GM12891 (cell line): Measurements from ENCODE around the gene LGI2.

Experiments
- DNase-seq: peaks from one replicate; pipeline ENCODE4 v3.0.0; 2011; ENCODE audit warnings: low spot score; ENCODE audit not compliant: insufficient read length
- FAIRE-seq: peaks from 2 replicates; lab custom pipeline; 2011; peaks lifted over from hg19 to GRCh38; lab: Jason Lieb, UNC
- PAX5 ChIP-seq: IDR thresholded peaks from 2 replicates; pipeline ENCODE4 v1.6.1; 2011; ENCODE audit warnings: low read length, moderate library complexity, mild to moderate bottlenecking; ENCODE audit not compliant: insufficient read depth, severe bottlenecking
- POLR2A ChIP-seq: IDR thresholded peaks from 2 replicates; pipeline ENCODE4 v1.6.1; 2011; ENCODE audit warnings: low read depth, low read length, control low read depth
- POLR2AphosphoS5 ChIP-seq: IDR thresholded peaks from 2 replicates; pipeline ENCODE4 v1.6.1; 2011; ENCODE audit warnings: low read depth, low read length, control low read depth
- POU2F2 ChIP-seq: IDR thresholded peaks from 2 replicates; pipeline ENCODE4 v1.6.1; 2011; ENCODE audit warnings: low read depth, mild to moderate bottlenecking, control low read depth, low read length, moderate library complexity
- SPI1 ChIP-seq: IDR thresholded peaks from 2 replicates; pipeline ENCODE4 v1.6.1; 2011; ENCODE audit warnings: low read depth, low read length, control low read depth
- TAF1 ChIP-seq: IDR thresholded peaks from 2 replicates; pipeline ENCODE4 v1.6.1; 2011; ENCODE audit warnings: low read depth, low read length, control low read depth

The LGI2 gene

GRCh38 chr4:25043548-25043947 lies 12.8 kb upstream of the LGI2 start:
- FAIRE-seq (no peak), DNase-seq (no peak)
- TF ChIP-seq POLR2AphosphoS5, result no peak
- no peak for TF ChIP-seq SPI1
- TF ChIP-seq TAF1, result no peak
- no peak for TF ChIP-seq PAX5
- TF ChIP-seq POU2F2, result no peak
- no peak for TF ChIP-seq POLR2A

- no peak for DNase-seq
- TF ChIP-seq PAX5 (no peak), SPI1 (no peak), TAF1 (no peak), POLR2AphosphoS5 (no peak), POLR2A (no peak), POU2F2 (no peak)
- no peak for FAIRE-seq
Observed at GRCh38 chr4:25033526-25033925, 2.8 kb upstream of the LGI2 start.

GRCh38 chr4:25032126-25032525 lies 1.4 kb upstream of the LGI2 start:
- DNase-seq (no peak), FAIRE-seq (no peak)
- TF ChIP-seq SPI1 (no peak), POU2F2 (no peak), POLR2AphosphoS5 (no peak), POLR2A (no peak), PAX5 (no peak), TAF1 (no peak)

- FAIRE-seq (no peak), DNase-seq (no peak)
- no peak for TF ChIP-seq TAF1
- TF ChIP-seq POU2F2, result no peak
- TF ChIP-seq POLR2AphosphoS5, result no peak
- TF ChIP-seq POLR2A, result no peak
- TF ChIP-seq SPI1, result no peak
- TF ChIP-seq PAX5, result no peak
Observed at GRCh38 chr4:25031077-25031621, 403 bp upstream of the LGI2 start.

GRCh38 chr4:25029479-25030276 lies 1.1 kb downstream of the LGI2 start:
- DNase-seq (no peak), FAIRE-seq (no peak)
- no peak for TF ChIP-seq POLR2A
- no peak for TF ChIP-seq TAF1
- no peak for TF ChIP-seq POU2F2

- FAIRE-seq (no peak), DNase-seq (no peak)
- TF ChIP-seq POLR2AphosphoS5 (no peak), POLR2A (no peak), PAX5 (no peak), TAF1 (no peak), POU2F2 (no peak), SPI1 (no peak)
Observed at GRCh38 chr4:25028851-25029250, 1.9 kb downstream of the LGI2 start.

- TF ChIP-seq PAX5, result no peak
- FAIRE-seq, result no peak
- DNase-seq, result no peak
Observed at GRCh38 chr4:25022766-25023165, 8.0 kb downstream of the LGI2 start.

GRCh38 chr4:25021216-25021615 lies 9.5 kb downstream of the LGI2 start:
- no peak for FAIRE-seq
- no peak for DNase-seq
- TF ChIP-seq SPI1 (no peak), POU2F2 (no peak), POLR2AphosphoS5 (no peak), TAF1 (no peak), POLR2A (no peak), PAX5 (no peak)

GRCh38 chr4:25020236-25020635 lies 10.5 kb downstream of the LGI2 start:
- TF ChIP-seq POU2F2, result no peak
- no peak for TF ChIP-seq POLR2A
- no peak for TF ChIP-seq PAX5
- TF ChIP-seq SPI1, result no peak
- TF ChIP-seq POLR2AphosphoS5, result no peak
- TF ChIP-seq TAF1, result no peak
- no peak for FAIRE-seq
- no peak for DNase-seq

GRCh38 chr4:25019501-25019900 lies 11.2 kb downstream of the LGI2 start:
- no peak for DNase-seq
- FAIRE-seq, result no peak
- TF ChIP-seq POU2F2 (no peak), SPI1 (no peak), POLR2A (no peak)
